GM15510 (cell line): ENCODE data around the gene HECW1.

Source experiments
- POLR2A ChIP-seq: IDR thresholded peaks from 3 replicates; pipeline ENCODE4 v1.6.1; 2011; ENCODE audit warnings: borderline replicate concordance; ENCODE audit not compliant: insufficient read length; ENCODE audit errors: extremely low read depth

The HECW1 gene

GRCh38 chr7:43130347-43130746, 17.9 kb downstream of the HECW1 start:
- no peak for TF ChIP-seq POLR2A

- TF ChIP-seq POLR2A = no peak
These were observed 22.7 kb downstream of the HECW1 start for GRCh38 chr7:43135129-43135528.

DNA sequence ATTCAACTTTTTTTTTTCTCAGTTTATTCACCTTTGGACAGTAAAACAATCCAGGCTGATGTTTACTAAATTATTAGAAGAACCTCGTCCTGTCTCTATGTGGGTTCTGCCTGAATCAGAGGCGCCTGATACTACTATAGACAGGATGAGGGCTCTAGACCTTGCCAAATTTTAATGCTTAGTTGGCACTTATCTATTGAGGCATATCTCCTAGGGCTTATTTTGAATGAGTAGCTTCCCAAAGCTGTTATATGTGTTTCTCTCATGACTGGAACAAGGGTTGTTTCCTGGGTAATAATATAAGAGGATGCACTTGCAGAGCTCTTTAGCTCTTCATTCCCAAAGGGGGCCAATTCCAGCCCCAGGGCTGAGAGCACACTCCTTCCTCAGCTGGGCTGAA, 23.6 kb downstream of the HECW1 start:
- no peak for TF ChIP-seq POLR2A

DNA sequence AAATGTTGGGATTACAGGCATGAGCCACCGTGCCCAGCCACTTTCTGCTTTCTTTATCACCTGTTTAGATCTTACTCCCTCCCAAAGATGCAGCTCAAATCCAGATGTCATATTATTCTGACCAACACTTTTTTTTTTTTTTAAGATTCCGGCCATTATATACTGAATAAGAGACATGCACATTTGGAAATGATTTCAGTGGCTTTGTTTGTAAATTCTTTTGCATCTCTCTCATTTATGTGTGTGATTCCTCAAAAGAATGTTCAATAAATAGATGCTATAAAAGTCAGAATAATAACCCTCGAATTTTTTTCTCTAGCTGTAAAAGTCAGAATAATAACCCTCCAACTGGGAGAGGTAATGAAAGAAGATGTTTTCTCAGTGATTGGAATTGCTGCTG, 25.4 kb downstream of the HECW1 start:
- no peak for TF ChIP-seq POLR2A

GRCh38 chr7:43138710-43139109, 26.3 kb downstream of the HECW1 start:
- no peak for TF ChIP-seq POLR2A

DNA sequence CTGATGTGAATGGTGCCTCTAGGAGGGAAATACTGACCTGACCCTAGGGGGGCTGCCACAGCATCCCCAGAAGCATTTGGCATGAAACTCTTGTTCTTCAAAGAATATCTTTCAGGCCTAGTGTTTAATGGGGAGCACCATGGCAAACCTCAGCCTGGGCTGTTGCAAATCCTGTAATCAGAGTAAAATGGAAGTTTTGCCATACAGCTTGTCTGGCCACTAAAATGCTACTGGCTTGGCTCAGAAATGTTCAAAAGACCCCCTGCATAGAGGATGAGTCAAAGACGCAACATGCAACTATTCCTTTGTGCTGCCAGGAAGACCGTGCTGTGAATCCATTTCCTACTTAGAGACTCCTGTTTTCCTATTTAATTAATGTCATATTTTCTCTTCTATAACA, 26.7 kb downstream of the HECW1 start:
- TF ChIP-seq POLR2A = no peak

GRCh38 chr7:43140186-43140585, 27.7 kb downstream of the HECW1 start:
- no peak for TF ChIP-seq POLR2A

DNA sequence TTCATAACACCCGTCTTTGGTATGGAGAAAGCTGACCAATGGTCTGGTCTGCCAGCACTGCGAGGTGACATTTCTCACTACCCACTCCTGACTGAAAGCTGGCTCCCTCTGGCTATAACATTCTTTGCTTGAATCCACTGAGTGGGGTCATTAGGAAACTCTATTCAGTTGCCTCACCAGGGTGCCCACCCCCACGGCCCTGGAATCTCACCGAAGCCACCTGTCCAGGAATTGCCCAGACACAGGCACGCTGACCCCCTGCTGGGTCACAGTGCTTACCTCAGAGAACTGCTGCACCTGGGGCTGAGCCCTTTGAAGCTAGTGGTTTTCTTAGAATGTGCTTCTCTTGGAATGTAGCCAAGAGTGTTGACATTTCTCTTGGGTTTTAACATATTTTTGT, 28.6 kb downstream of the HECW1 start:
- no peak for TF ChIP-seq POLR2A

GRCh38 chr7:43142703-43143102, 30.3 kb downstream of the HECW1 start:
- TF ChIP-seq POLR2A = no peak

DNA sequence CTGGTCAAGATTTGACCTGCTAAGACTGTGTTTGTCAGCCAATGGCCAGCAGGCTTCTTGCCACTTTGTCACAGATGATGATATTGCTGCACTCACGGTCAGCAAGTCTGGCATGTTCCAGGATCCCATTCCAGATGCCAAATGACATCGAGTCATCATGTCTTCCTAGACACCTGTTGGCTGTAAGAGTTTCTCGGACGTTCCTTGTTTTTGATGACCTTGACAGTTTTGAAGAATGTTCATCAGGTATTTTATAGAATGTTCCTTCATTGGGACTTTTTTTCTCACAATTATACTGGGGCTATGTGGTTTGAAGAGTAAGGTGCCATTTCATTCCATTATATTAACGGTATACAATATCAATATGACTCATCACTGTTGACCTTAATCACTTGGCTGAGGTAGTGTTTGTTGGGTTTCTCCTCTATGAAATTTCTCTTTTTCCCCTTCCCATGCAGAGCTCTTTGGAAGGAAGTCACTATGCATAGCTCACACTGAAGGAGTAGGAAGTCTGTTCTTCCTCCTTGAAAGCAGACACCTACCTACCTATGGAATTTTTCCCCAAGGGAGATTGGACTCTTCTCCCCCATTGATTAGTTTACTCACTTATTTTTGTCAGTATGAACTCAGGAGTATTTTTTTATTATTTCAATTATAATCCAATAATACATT, 31.6 kb downstream of the HECW1 start:
- no peak for TF ChIP-seq POLR2A

DNA sequence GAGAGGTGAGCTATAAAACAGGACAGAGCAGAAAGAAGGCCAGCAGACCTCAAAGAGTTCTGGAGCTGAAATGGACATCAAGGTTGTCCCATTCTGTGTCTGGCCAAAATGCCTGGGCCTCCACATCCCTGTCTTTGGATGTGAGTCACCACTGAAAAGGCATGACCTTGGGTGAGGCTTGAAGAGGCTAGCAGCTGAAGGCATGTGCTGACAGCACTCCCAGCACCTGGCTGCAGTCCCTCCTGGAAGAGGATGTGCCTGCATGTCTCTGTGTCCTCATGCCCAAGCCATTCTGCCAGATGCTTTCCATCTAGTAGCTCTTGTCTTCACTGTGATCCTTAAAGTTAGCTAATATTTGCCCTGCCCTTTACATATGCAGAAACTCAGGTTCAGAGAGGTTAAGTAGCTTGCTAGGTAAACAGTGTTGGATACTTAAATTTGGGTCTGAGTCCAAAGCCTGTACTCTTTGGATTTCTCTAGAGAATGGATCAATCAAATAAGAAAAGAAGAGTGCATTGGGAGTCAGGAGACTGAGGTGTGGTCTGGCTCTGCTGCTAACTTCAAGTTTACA, 35.8 kb downstream of the HECW1 start:
- no peak for TF ChIP-seq POLR2A

- TF ChIP-seq POLR2A = no peak
These were observed 38.6 kb downstream of the HECW1 start for GRCh38 chr7:43151076-43151475.

DNA sequence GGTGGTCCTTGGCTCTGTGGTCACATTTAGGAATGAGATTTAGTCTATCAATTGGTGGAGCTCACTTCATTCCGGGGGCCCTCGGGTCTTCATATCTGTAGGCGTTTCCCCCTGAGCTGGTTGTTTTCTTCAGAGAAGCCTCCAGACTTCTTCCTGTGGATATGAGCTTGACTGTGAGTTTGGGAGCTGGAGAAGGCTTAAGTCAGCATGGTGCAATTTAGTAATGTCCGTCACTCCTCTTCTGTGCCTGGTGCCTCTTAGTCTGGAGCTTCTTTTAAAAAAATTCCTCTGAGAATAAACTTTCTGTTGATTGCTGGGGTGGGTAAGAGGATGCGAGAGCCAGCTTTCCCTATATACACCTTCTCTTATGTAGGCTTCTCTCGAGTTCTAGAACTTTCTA, 40.2 kb downstream of the HECW1 start:
- no peak for TF ChIP-seq POLR2A

DNA sequence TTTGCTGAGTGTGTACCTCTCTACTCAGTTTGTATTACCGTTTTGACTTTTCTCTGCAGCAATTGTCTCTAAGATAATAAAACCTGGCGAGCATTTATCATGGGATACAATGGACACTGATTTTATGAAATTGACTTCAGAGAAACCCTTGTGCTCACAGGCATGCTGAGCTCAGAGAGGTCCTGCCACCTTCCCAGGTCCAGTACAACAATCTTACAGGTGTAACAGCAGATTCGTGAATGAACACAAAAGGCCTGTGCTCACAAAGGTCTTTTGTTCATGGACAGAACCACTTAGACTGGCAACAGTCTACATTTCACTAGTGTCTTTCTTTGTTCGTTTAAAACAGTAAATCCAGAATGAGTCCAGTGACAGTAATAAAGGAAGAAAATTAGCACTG, 43.2 kb downstream of the HECW1 start:
- no peak for TF ChIP-seq POLR2A

DNA sequence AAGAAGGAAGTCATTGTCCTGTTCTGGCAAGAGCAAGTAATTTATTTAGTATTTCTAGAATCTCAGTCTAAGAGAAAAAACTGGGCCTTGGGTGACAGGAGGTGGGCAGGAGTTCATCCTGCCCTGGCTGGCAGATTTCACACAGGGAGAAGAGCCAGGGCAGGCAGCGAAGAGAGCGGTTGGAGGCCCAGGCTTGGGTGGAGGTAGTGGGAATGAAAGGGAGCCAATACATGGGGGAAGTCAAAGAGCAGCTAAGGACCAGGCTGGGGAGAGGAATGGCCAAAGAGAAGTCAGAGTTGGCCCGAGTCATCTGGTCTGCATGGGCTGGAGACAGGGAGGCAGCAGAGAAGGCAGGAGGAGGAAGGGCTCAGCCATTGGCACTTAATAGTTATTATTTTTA, 51.4 kb downstream of the HECW1 start:
- TF ChIP-seq POLR2A = no peak

GRCh38 chr7:43164757-43165156, 52.3 kb downstream of the HECW1 start:
- TF ChIP-seq POLR2A = no peak

DNA sequence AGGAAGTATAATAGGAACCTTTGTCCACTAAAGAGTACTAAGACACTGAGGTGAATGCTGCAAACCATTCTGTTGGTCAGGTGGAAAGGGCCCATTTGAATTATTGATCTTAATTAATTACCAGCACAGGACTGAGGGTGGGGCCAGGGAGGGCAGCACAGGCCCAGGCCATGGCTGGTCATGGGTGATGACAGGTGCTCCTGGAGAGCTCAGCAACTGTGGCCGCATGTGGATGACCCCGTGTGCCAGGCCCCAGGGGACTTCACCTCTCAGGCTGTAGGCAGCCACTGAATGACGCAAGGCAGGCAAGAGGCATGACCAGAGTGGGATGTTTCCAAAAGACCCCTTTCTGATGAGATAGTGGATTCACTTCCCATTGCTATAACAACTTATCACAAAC, 54.2 kb downstream of the HECW1 start:
- no peak for TF ChIP-seq POLR2A

GRCh38 chr7:43169076-43169475, 56.6 kb downstream of the HECW1 start:
- TF ChIP-seq POLR2A = no peak

- TF ChIP-seq POLR2A = no peak
These were observed 58.1 kb downstream of the HECW1 start for GRCh38 chr7:43170571-43170970.
